ENCODE results near the gene GAREM1. TPM values are rescaled to one million over a fixed set of nuclear protein-coding genes. Genes with fewer than 3 reads are reported as not detected.

GAREM1 gene
- total and polyA plus RNA-seq, 12 donors, result 3.5 to 69.5 (median 23.0) TPM

DNA sequence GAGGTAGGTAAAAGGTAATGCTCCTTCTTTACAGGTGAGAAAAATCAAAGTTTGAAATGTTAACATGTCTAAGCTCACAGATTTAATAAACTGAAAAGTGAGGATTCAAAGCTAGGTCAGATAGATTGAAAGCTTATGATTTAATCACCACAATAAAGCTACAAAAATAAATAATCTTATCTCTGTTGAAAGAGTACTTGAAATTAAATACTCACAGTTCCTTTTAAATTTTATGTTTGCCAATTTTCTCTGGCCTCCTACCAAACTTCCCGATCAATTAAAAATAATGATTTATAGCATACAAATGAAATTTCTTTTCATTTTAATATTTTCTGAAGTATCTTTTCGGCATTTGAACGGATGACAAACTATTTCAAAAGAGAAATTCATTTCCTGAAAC lies 77.3 kb downstream of the GAREM1 start:
- TF ChIP-seq POLR2A (IDR thresholded peaks at IDR 0.05), result no peak
- TF ChIP-seq, protein P1, sequence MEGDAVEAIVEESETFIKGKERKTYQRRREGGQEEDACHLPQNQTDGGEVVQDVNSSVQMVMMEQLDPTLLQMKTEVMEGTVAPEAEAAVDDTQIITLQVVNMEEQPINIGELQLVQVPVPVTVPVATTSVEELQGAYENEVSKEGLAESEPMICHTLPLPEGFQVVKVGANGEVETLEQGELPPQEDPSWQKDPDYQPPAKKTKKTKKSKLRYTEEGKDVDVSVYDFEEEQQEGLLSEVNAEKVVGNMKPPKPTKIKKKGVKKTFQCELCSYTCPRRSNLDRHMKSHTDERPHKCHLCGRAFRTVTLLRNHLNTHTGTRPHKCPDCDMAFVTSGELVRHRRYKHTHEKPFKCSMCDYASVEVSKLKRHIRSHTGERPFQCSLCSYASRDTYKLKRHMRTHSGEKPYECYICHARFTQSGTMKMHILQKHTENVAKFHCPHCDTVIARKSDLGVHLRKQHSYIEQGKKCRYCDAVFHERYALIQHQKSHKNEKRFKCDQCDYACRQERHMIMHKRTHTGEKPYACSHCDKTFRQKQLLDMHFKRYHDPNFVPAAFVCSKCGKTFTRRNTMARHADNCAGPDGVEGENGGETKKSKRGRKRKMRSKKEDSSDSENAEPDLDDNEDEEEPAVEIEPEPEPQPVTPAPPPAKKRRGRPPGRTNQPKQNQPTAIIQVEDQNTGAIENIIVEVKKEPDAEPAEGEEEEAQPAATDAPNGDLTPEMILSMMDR (IDR thresholded peaks at IDR 0.05), result no peak
- peaks cover 0 to 6% of the 10 kb centered on the region in 2 donors for H3K4me1 ChIP-seq (replicated peaks in 1 of 2)
- 35 to 60% (median 49%) methylated on average over 3 of the region's 3 CpGs for WGBS, 4 donors
- no peaks in the 10 kb centered on the region for H3K36me3 ChIP-seq (replicated peaks in 1 of 2)
- no peaks in the 10 kb centered on the region for H3K9me3 ChIP-seq (replicated peaks in 1 of 3)
- H3K4me3 ChIP-seq, result no peak overlapping the region
- H3K27ac ChIP-seq, result no peak overlapping the region
- intact Hi-C loops (cut with DNase I), result no loop called here
- no peak for DNase-seq
- H3K27me3 ChIP-seq, result no peaks in the 10 kb centered on the region

DNA sequence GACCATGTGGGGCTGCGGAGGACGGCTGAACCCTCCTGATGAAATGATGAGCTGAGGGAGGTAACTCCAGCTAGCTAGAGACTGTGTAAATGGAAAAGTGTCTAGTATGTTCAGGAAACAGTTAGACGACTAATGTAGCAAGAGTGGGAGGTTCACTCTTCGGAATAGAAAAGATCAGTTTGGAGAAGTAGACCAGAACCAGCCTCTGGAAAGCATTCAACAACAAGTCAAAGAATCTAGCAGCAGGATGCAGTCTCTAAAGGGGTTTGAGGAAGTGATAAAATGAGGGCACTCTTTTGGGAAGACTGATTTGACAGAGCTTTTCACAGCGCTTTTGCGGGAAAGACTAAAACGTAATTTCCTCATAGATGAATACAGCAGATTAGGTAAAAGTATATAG lies 79.6 kb downstream of the GAREM1 start:
- no peak for TF ChIP-seq POLR2A (IDR thresholded peaks at IDR 0.05)
- TF ChIP-seq, protein P1 (IDR thresholded peaks at IDR 0.05), result no peak
- 78 to 88% (median 84%) methylated on average over 7 of the region's 7 CpGs for WGBS, 4 donors
- intact Hi-C loops (cut with DNase I), result no loop called here

DNA sequence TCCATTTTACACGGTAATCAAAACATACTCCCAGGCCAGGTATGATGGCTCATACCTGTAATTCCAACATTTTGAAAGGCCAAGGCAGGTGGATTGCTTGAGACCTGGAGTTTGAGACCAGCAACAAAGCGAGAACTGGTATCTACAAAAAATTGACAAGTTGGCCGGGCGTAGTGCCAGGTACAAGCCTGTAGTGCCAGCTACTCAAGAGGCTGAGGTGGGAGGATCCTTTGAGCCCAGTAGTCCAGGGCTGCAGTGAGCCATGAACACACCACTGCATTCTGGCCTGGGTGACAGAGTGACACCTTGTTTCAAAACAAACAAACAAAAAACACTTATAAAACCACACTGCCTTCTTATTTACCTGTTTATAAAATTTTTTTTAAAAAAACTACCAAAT lies 80.8 kb downstream of the GAREM1 start:
- no peaks in the 10 kb centered on the region for H3K36me3 ChIP-seq (replicated peaks in 1 of 2)
- no peak overlapping the region for H3K4me3 ChIP-seq
- intact Hi-C loops (cut with DNase I), result loop anchor here in 1 of 2 donors (10.0 kb wide), 1 partner anchor 75 kb away; no protein-coding TSS in a partner anchor
- DNase-seq, result peak in 6 of 7 donors; percentile 24 to 69 (median 60)
- H3K9me3 ChIP-seq (replicated peaks in 1 of 3), result no peaks in the 10 kb centered on the region
- no peak overlapping the region for H3K27ac ChIP-seq
- peaks cover 11 to 22% of the 10 kb centered on the region in 2 donors for H3K4me1 ChIP-seq (replicated peaks in 1 of 2)
- TF ChIP-seq, protein P1 (IDR thresholded peaks at IDR 0.05), result no peak
- TF ChIP-seq POLR2A (IDR thresholded peaks at IDR 0.05), result no peak
- H3K27me3 ChIP-seq, result no peaks in the 10 kb centered on the region
- 69 to 85% (median 83%) methylated on average over 4 of the region's 4 CpGs for WGBS, 4 donors

More for the DNA sequence above, 79.6 kb downstream of the GAREM1 start:
- H3K4me1 ChIP-seq (replicated peaks in 1 of 2), result peaks cover 2 to 11% of the 10 kb centered on the region in 2 donors
- H3K27me3 ChIP-seq, result no peaks in the 10 kb centered on the region
- H3K36me3 ChIP-seq (replicated peaks in 1 of 2), result no peaks in the 10 kb centered on the region
- H3K4me3 ChIP-seq, result no peak overlapping the region
- H3K9me3 ChIP-seq (replicated peaks in 1 of 3), result no peaks in the 10 kb centered on the region
- no peak overlapping the region for H3K27ac ChIP-seq
- DNase-seq, result no peak

DNA sequence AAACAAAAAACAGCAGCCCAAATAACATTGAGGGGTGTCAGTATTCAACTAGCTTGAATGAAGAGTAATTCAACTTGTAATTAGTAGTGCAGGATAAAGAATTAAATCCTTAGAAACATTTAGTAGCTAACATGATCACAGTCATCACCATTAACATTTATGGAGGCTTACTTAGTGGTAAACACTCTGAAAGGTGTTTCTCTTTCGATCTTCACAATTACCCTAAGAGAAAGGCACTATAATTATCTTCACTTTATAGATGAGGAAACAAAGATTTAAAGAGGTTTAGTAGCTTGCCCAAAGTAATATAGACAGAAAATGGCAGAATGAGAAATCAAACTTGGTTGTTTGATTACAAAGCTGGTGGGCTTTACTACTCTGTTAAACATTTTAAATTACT lies 81.5 kb downstream of the GAREM1 start:
- no peak for DNase-seq
- Histone ChIP-seq H3K27me3 (no peaks in the 10 kb centered on the region), H3K27ac (no peak overlapping the region), H3K9me3 (replicated peaks in 1 of 3) (no peaks in the 10 kb centered on the region), H3K4me1 (replicated peaks in 1 of 2) (peaks cover 11 to 22% of the 10 kb centered on the region in 2 donors), H3K36me3 (replicated peaks in 1 of 2) (no peaks in the 10 kb centered on the region), H3K4me3 (no peak overlapping the region)
- no peak for TF ChIP-seq POLR2A (IDR thresholded peaks at IDR 0.05)
- TF ChIP-seq, protein P1 (IDR thresholded peaks at IDR 0.05), result no peak
- intact Hi-C loops (cut with DNase I), result loop anchor here in 1 of 2 donors (10.0 kb wide), 1 partner anchor 76 kb away; no protein-coding TSS in a partner anchor
- 88 to 96% (median 92%) methylated on average over 1 of the region's 1 CpG for WGBS, 4 donors
